ENCODE measurements around the gene MAPK13.

The MAPK13 gene

GRCh38 chr6:36104836-36105235, 25.5 kb upstream of the MAPK13 start:
- TF ChIP-seq CTCF (IDR thresholded peaks at IDR 0.05; ENCODE audit: low read depth, low read length): no peak
- H3K4me3 ChIP-seq (replicated peaks in 1 of 2; ENCODE audit: low read depth in 2 of 2, low read length in 2 of 2): no peak overlapping the region
- DNase-seq (ENCODE audit: low read depth in 2 of 2): peak in 1 of 2 donors; percentile 26

GRCh38 chr6:36109092-36109491, 21.2 kb upstream of the MAPK13 start:
- no peak for DNase-seq (ENCODE audit: low read depth in 2 of 2)
- no peak for TF ChIP-seq CTCF (IDR thresholded peaks at IDR 0.05; ENCODE audit: low read depth, low read length)
- no peak overlapping the region for H3K4me3 ChIP-seq (replicated peaks in 1 of 2; ENCODE audit: low read depth in 2 of 2, low read length in 2 of 2)

- no peak for DNase-seq (ENCODE audit: low read depth in 2 of 2)
- no peak for TF ChIP-seq CTCF (IDR thresholded peaks at IDR 0.05; ENCODE audit: low read depth, low read length)
- no peak overlapping the region for H3K4me3 ChIP-seq (replicated peaks in 1 of 2; ENCODE audit: low read depth in 2 of 2, low read length in 2 of 2)
These were observed 20.3 kb upstream of the MAPK13 start for GRCh38 chr6:36110050-36110449.

GRCh38 chr6:36110863-36111262, 19.4 kb upstream of the MAPK13 start:
- DNase-seq (ENCODE audit: low read depth in 2 of 2): no peak
- no peak for TF ChIP-seq CTCF (IDR thresholded peaks at IDR 0.05; ENCODE audit: low read depth, low read length)
- H3K4me3 ChIP-seq (replicated peaks in 1 of 2; ENCODE audit: low read depth in 2 of 2, low read length in 2 of 2): no peak overlapping the region

GRCh38 chr6:36111526-36111925, 18.8 kb upstream of the MAPK13 start:
- no peak for DNase-seq (ENCODE audit: low read depth in 2 of 2)
- no peak for TF ChIP-seq CTCF (IDR thresholded peaks at IDR 0.05; ENCODE audit: low read depth, low read length)
- H3K4me3 ChIP-seq (replicated peaks in 1 of 2; ENCODE audit: low read depth in 2 of 2, low read length in 2 of 2): no peak overlapping the region

GRCh38 chr6:36113049-36113448, 17.3 kb upstream of the MAPK13 start:
- DNase-seq (ENCODE audit: low read depth in 2 of 2): no peak
- H3K4me3 ChIP-seq (replicated peaks in 1 of 2; ENCODE audit: low read depth in 2 of 2, low read length in 2 of 2): no peak overlapping the region
- no peak for TF ChIP-seq CTCF (IDR thresholded peaks at IDR 0.05; ENCODE audit: low read depth, low read length)

GRCh38 chr6:36113703-36114102, 16.6 kb upstream of the MAPK13 start:
- no peak for DNase-seq (ENCODE audit: low read depth in 2 of 2)
- H3K4me3 ChIP-seq (replicated peaks in 1 of 2; ENCODE audit: low read depth in 2 of 2, low read length in 2 of 2): no peak overlapping the region
- no peak for TF ChIP-seq CTCF (IDR thresholded peaks at IDR 0.05; ENCODE audit: low read depth, low read length)

Measured in cardiac fibroblast (primary cell).